ENCODE measurements around the gene SLC2A4RG. TPM values are rescaled to one million over a fixed set of nuclear protein-coding genes. Genes with fewer than 3 reads are reported as not detected.

SLC2A4RG gene
- total and polyA plus RNA-seq, 2 experiments from 2014 or later = 43.9 to 50.4 TPM

GRCh38 chr20:63769891-63770474 is 30.4 kb downstream of the SLC2A4RG start:
- no peaks in the 10 kb centered on the region for H3K79me2 ChIP-seq
- H3K27me3 ChIP-seq = no peaks in the 10 kb centered on the region
- DNase-seq (ENCODE audit: low spot score) = no peak
- H3K4me3 ChIP-seq = no peak overlapping the region
- H3K4me1 ChIP-seq (ENCODE audit: insufficient read depth) = peaks cover 3% of the 10 kb centered on the region
- no peaks in the 10 kb centered on the region for H4K20me1 ChIP-seq (ENCODE audit: insufficient read depth, poor library complexity, severe bottlenecking)
- H3K27ac ChIP-seq = no peak overlapping the region
- 96% methylated on average over 31 of the region's 31 CpGs for WGBS (ENCODE audit: low lambda C conversion rate, missing lambda C conversion rate)
- H2AFZ ChIP-seq = no peak overlapping the region
- no peaks in the 10 kb centered on the region for H3K36me3 ChIP-seq (replicated peaks; ENCODE audit: insufficient read depth, low read depth)
- TF ChIP-seq CTCF (IDR thresholded peaks at IDR 0.05; ENCODE audit: poor library complexity) = no peak
- TF ChIP-seq EZH2 (IDR thresholded peaks at IDR 0.05; ENCODE audit: borderline replicate concordance) = no peak
- TF ChIP-seq EZH2phosphoT487 (IDR thresholded peaks at IDR 0.05; ENCODE audit: low read depth, severe bottlenecking, unreplicated experiment) = no peak
- H3K9me3 ChIP-seq (ENCODE audit: low read depth) = no peaks in the 10 kb centered on the region
- H3K4me2 ChIP-seq = no peak overlapping the region
- no peaks in the 10 kb centered on the region for H3K9me2 ChIP-seq (replicated peaks; ENCODE audit: insufficient read depth)

GRCh38 chr20:63771046-63771707 is 31.6 kb downstream of the SLC2A4RG start:
- no peaks in the 10 kb centered on the region for H3K79me2 ChIP-seq
- WGBS (ENCODE audit: low lambda C conversion rate, missing lambda C conversion rate) = 98% methylated on average over 44 of the region's 52 CpGs
- H3K9me3 ChIP-seq (ENCODE audit: low read depth) = no peaks in the 10 kb centered on the region
- H3K27me3 ChIP-seq = no peaks in the 10 kb centered on the region
- no peaks in the 10 kb centered on the region for H4K20me1 ChIP-seq (ENCODE audit: insufficient read depth, poor library complexity, severe bottlenecking)
- no peak overlapping the region for H2AFZ ChIP-seq
- H3K9me2 ChIP-seq (replicated peaks; ENCODE audit: insufficient read depth) = no peaks in the 10 kb centered on the region
- H3K4me1 ChIP-seq (ENCODE audit: insufficient read depth) = peaks cover 4% of the 10 kb centered on the region
- no peaks in the 10 kb centered on the region for H3K36me3 ChIP-seq (replicated peaks; ENCODE audit: insufficient read depth, low read depth)
- H3K27ac ChIP-seq = no peak overlapping the region
- no peak for DNase-seq (ENCODE audit: low spot score)
- TF ChIP-seq EZH2phosphoT487 (IDR thresholded peaks at IDR 0.05; ENCODE audit: low read depth, severe bottlenecking, unreplicated experiment) (no peak), EZH2 (IDR thresholded peaks at IDR 0.05; ENCODE audit: borderline replicate concordance) (no peak), CTCF (IDR thresholded peaks at IDR 0.05; ENCODE audit: poor library complexity) (no peak)
- H3K4me2 ChIP-seq = no peak overlapping the region
- H3K4me3 ChIP-seq = no peak overlapping the region

GRCh38 chr20:63772781-63773518 is 33.4 kb downstream of the SLC2A4RG start:
- 87% methylated on average over 20 of the region's 20 CpGs for WGBS (ENCODE audit: low lambda C conversion rate, missing lambda C conversion rate)
- Histone ChIP-seq H2AFZ (no peak overlapping the region), H3K4me2 (no peak overlapping the region), H3K9me2 (replicated peaks; ENCODE audit: insufficient read depth) (no peaks in the 10 kb centered on the region), H3K4me1 (ENCODE audit: insufficient read depth) (peaks cover 4% of the 10 kb centered on the region), H3K4me3 (no peak overlapping the region), H4K20me1 (ENCODE audit: insufficient read depth, poor library complexity, severe bottlenecking) (no peaks in the 10 kb centered on the region), H3K79me2 (no peaks in the 10 kb centered on the region), H3K9me3 (ENCODE audit: low read depth) (no peaks in the 10 kb centered on the region), H3K36me3 (replicated peaks; ENCODE audit: insufficient read depth, low read depth) (no peaks in the 10 kb centered on the region), H3K27ac (no peak overlapping the region), H3K27me3 (no peaks in the 10 kb centered on the region)
- TF ChIP-seq EZH2 (IDR thresholded peaks at IDR 0.05; ENCODE audit: borderline replicate concordance) (no peak), EZH2phosphoT487 (IDR thresholded peaks at IDR 0.05; ENCODE audit: low read depth, severe bottlenecking, unreplicated experiment) (no peak), CTCF (IDR thresholded peaks at IDR 0.05; ENCODE audit: poor library complexity) (no peak)
- no peak for DNase-seq (ENCODE audit: low spot score)

Measured in hepatocyte (in vitro differentiated cells).